CD4-positive, alpha-beta T cell treated with Interleukin-1 beta for 1 hour (primary cell): ENCODE results near the gene CD164.
"Not testable (repeated sequence)": the region's sequence is repeated elsewhere in the genome, so short reads cannot be mapped to it uniquely, and the experiment has no call there.

Source experiments
- DNase-seq, 2 donors: peaks; one replicate each; pipeline ENCODE4 v3.0.0-alpha.2; 2020 to 2022

Gene CD164

GRCh38 chr6:109374326-109374892 is 7.9 kb downstream of the CD164 start:
- DNase-seq: no peak

- peak; percentile 13 to 24 for DNase-seq
Observed at GRCh38 chr6:109373762-109374161, 8.5 kb downstream of the CD164 start.

- no peak for DNase-seq
Observed at GRCh38 chr6:109373331-109373730, 8.9 kb downstream of the CD164 start.

- no peak for DNase-seq
Observed at GRCh38 chr6:109372130-109372529, 10.1 kb downstream of the CD164 start.

- no peak for DNase-seq
Observed at GRCh38 chr6:109370792-109371191, 11.5 kb downstream of the CD164 start.

DNA sequence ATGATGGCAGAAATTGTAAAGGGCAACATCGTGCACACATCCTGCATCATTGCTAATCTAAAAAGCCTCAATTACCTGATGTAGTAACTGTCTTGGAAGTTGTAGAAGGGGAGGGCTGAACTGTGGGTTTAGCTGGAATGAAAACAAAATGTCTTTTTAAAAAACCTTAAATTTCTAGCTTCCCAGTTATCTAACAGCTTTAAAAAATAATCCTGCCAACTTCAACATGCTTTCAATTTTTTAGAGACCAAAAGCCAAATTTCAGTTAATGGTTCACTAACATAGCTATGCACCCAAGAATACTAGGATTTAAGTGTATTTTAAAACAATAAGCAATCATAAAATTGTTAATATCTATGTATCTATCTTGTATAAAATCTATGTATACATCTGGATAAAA is 11.9 kb downstream of the CD164 start:
- DNase-seq: no peak

DNA sequence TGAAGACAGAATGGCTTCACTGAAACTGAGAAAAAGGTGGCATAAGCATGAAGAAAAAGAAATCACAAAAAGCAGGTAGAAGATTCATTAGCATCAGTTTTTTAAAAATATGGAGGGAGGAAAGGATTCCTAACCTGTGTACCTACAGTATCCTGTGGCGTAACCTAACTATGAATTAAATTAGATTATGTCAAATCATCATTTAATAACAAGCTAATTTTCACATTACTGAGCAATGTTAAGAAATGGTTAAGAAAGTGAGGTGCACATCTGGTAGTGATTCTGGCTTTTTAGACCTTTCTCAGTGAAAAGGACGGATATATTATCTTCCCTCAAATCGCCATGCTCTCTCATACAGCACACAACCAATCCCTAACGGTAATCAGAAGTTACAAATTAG is 12.5 kb downstream of the CD164 start:
- DNase-seq: no peak

GRCh38 chr6:109364382-109365078 is 17.7 kb downstream of the CD164 start:
- not testable (repeated sequence) for DNase-seq

DNA sequence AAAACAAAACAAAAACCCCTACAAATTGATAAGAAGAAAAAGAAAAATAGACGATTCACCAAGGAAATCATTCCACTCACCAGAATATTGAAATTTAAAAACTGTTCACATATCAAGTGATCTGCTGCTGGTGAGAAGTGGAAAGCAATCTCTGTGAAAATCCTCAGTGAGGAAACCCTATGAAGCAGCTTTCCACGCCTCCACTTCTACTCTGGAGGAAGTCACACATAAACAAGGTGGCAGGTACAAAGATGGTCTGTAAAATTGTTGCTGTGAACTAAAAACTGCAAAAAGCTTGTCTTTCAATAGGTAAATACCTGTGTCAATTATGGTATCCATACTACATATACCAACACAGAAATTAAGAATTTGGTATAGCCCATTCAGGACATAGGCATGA is 18.5 kb downstream of the CD164 start:
- DNase-seq: no peak

- DNase-seq: no peak
Observed at GRCh38 chr6:109362102-109362884, 20.0 kb downstream of the CD164 start.

GRCh38 chr6:109360791-109361190 is 21.5 kb downstream of the CD164 start:
- DNase-seq: no peak

GRCh38 chr6:109360281-109360680 is 22.0 kb downstream of the CD164 start:
- DNase-seq: no peak

GRCh38 chr6:109359248-109359647 is 23.0 kb downstream of the CD164 start:
- DNase-seq: no peak

- no peak for DNase-seq
Observed at GRCh38 chr6:109358204-109358603, 24.1 kb downstream of the CD164 start.

DNA sequence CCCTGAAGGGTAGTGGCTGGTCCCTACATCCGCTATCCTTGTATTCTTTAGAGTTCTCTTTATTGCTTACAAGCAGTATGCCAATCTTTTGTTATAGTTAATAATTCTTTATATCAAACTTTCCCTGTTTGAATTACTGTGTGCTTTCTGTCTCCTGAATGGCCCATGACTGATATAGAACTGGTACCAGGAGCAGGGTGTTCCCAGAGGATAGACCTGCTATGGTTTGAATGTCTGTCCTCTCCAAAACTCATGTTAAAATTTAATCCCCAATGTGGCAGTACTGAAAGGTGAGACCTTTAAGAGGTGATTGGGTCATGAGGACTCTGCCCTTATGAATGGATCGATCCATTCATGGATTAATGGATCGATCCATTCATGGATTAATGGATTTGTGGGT is 26.0 kb downstream of the CD164 start:
- DNase-seq: no peak

DNA sequence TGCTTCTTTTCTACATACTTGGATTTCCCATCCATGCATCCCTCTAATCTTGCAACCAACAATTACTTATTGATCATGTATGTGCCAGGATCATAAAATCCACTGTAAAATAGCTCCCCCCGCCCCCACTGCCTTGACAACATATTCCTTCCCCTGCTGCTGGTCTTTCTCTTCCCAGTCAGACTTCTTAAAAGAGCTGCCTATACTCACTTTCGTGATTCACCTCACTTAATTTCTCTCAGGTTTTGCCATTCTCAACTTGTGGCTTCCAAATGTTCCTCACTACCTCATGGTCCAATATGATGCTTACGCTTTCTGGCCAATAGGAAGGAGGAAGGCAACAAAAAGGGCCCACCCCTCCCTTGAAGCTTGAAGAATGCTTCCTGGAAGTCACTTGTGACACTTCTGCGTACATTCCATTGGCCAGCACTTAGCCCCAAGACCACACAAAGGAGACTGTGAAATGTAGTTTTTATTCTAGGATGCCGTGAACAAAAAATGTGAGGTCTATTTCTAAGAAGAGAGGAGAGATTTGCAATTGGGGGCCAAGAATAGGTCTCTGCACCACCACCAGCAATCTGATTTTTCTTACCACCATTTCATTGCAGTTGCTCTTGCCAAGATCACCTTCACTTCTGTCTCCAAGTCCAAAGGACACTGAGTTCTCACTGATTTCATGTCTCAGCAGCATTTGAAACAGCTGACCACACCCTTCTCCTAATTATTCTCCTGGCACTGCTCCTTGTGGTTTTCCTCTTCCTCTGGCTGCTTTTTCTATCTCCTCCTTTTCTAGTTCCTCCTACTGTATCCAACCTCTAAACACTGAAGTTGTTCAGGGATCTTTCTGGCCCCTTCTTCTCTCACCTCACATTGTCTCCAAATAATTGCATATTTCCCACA is 30.8 kb downstream of the CD164 start:
- no peak for DNase-seq

DNA sequence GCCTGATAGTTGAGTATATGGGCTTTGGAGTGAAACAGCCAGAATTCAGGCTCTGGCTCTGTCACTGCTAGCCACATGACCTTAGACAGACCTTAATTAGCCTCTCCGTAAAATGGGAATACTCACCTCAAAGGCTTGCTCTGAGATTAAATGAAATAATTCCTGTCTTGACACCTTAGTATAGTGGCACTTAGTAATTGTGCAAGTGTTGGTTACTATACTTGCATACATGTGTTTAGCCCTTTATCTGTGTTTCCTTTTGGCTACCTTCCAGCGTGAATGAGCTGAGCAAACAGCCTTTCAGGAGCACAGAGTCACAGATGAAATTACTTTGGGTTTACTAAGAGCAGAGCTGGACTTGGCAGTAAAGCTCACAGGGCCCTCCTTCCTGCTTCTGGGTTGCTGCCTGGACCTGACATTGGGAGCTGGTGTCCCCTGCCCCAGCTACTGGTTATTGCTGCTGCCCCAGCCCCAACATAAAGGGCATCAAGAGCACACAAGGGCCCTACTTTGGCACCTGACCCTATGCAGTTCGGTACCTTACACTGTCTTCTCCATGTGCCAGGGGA is 32.8 kb downstream of the CD164 start:
- no peak for DNase-seq

DNA sequence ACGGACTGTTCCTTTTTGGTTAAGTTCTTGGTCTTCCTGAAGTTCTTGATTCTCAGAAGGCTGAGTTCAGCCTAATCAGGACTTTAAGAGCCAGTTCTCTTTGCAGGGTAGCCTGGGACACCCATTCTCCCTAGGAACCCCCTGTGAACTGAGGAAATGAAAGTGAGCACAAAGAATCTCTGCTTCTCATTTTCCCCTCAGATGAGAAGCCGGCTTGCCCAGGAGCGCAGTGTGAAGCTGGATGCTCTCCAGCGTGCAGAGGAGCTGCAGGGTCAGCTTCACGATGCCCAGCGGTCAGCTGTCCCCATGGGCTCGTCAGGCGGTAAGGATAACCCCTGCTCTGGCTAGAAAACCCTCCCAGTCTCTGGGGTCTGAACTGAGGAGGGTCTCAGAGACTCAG is 34.0 kb downstream of the CD164 start:
- no peak for DNase-seq

DNA sequence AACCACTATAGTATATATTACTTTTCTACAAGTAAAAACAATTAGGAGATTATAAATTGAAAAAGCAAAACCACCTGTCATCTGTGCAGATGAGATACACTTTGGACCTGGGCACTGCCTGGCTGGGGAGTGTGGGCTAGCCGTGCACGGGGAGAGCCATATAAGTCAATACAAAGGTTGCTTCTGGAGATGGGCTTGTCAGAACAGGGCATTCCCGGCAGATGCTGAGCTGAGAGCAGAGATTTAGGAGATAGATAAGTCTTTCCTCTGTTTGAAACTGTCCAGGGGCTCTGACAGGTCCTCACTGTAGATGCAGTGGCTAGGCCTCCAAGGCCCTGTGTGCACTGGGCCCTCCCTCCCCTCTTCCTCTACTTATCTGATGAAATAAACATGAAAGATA is 34.5 kb downstream of the CD164 start:
- no peak for DNase-seq

DNA sequence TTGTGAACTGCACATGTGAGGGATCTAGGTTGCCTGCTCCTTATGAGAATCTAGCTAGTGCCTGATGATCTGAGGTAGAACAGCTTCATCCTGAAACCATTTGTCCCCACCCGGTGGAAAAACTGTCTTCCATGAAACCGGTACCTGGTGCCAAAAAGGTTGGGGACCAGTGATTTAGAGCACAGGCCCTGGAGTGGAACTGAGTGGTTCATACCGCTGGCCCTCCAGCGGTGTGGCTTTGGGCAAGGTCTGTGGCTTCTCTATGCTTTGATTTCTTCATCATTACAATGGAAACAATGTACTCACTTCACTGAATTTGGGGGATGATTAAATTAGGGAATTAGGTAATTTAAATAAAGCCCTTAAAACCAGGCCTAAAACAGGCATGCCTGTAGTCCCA is 36.3 kb downstream of the CD164 start:
- DNase-seq: no peak

DNA sequence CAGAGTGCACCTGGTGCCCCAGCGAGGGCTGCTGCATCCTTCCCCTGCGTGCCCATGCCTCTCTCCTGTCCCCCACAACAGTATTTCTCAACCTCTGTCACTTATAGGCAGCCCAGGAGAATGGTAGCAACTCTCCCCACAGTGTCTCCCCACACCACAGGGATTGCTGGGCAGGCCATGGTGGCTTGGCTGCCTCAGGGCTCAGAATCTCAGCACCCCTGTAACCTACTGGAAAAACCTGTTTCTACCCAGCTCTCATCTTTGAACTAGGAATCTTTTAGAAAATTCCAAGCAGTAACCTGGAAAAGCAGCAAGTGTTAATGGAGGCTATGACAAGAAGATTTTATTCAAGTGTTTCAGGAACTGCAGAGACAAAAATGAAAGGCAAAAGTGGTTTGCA is 38.0 kb downstream of the CD164 start:
- no peak for DNase-seq

DNA sequence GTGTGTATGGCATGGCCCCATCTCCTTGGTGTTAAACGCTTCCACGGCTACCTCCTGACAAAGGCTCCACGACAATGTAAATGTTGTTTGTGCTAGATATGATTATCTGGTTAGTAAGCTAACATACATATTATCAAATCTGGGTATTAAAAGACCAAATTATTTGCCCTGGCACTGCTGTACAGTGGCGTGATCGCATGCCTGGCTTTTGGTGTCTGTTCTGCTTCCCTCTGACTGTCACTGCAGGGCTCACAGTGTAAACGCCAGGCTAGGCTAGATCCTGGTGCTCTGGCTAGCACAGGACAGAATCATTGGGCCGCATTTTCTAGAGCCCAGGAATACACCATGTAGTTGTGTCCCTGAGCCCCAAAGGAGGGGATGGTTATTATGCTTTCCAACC is 38.7 kb downstream of the CD164 start:
- no peak for DNase-seq

- DNase-seq: no peak
Observed at GRCh38 chr6:109342911-109343310, 39.4 kb downstream of the CD164 start.
